Measurements from ENCODE around the gene ARHGEF1. TPM values are rescaled to one million over a fixed set of nuclear protein-coding genes. Genes with fewer than 3 reads are reported as not detected.
A peak's percentile ranks its signal among the peaks of the same experiment; 100 is the strongest.
"Not testable (repeated sequence)": the region's sequence is repeated elsewhere in the genome, so short reads cannot be mapped to it uniquely, and the experiment has no call there.

Gene ARHGEF1
- total RNA-seq, 4 donors from 2014 or later = 54.5 to 71.8 (median 59.7) TPM

GRCh38 chr19:41936961-41937360 is 54.0 kb downstream of the ARHGEF1 start:
- WGBS = 69% methylated on average over 10 of the region's 15 CpGs
- Histone ChIP-seq H3K9me3 (no peaks in the 10 kb centered on the region), H3K36me3 (no peaks in the 10 kb centered on the region), H3K4me1 (peaks cover 17 to 46% (median 42%) of the 10 kb centered on the region in 4 donors), H3K4me3 (no peak overlapping the region), H3K27me3 (peaks cover 3 to 97% (median 62%) of the 10 kb centered on the region in 4 donors), H3K27ac (replicated peaks in 1 of 4) (no peak overlapping the region)
- TF ChIP-seq POLR2A (IDR thresholded peaks at IDR 0.05; ENCODE audit: low read depth) (no peak), CTCF (IDR thresholded peaks at IDR 0.05) (no peak), POLR2AphosphoS5 (IDR thresholded peaks at IDR 0.05) (no peak), EP300 (IDR thresholded peaks at IDR 0.05) (no peak)
- intact Hi-C loops (cut with DNase I) = loop anchor here (5.0 kb wide), 1 partner anchor 65 kb away; no protein-coding TSS in a partner anchor
- DNase-seq (ENCODE audit: extremely low spot score) = no peak

DNA sequence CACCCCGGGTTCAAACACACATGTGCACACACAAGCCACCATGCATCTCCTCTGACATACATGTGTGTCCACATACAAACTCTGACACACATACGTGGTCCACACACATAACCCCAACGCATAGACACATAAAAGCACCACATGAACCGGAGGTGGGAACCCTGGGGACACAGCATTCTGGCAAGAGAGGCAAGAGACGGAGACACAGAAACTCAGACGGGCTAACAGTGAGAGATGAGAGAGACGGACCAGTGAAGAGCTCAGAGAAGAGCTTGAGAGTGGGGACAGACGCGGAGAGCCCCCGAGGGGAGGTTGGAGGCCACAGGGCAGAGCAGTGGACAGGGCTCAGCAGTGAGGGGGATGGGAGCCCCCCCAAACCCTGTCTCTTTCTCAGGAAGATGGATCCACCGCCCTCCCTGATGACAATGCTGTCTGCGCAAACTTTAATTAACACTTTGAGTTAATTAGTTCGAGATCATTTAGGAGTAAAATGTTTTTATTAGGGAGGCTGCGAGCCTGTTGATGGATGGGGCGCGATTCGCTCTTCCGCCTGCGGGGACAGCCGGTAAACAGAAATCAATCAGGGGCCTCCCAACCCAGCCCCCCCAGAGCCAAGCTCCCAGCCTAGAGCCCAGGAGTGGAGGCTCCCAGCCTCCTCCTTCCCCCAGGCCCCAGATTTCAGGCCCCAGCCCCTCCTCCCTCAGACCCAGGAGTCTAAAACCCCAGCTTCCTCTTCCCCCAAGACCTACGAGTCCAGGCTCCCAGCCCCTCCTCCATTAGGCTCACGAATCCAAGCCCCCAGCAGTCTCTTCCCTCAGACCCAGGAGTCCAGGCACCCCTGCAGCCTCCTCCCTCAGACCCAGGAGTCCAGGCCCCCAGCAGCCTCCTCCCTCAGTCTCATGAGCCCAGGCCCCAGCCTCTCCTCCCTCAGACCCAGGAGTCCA is 54.8 kb downstream of the ARHGEF1 start:
- 53% methylated on average over 22 of the region's 22 CpGs for WGBS
- H3K4me1 ChIP-seq = peaks cover 17 to 40% (median 38%) of the 10 kb centered on the region in 4 donors
- TF ChIP-seq CTCF (IDR thresholded peaks at IDR 0.05) (no peak), EP300 (IDR thresholded peaks at IDR 0.05) (no peak), POLR2A (IDR thresholded peaks at IDR 0.05; ENCODE audit: low read depth) (no peak), POLR2AphosphoS5 (IDR thresholded peaks at IDR 0.05) (no peak)
- no peak overlapping the region for H3K27ac ChIP-seq (replicated peaks in 1 of 4)
- no peak overlapping the region for H3K4me3 ChIP-seq
- H3K27me3 ChIP-seq = peaks cover 3 to 97% (median 59%) of the 10 kb centered on the region in 4 donors
- H3K36me3 ChIP-seq = no peaks in the 10 kb centered on the region
- no peaks in the 10 kb centered on the region for H3K9me3 ChIP-seq
- DNase-seq (ENCODE audit: extremely low spot score) = no peak
- intact Hi-C loops (cut with DNase I) = loop anchor here (5.0 kb wide), 1 partner anchor 65 kb away; no protein-coding TSS in a partner anchor

DNA sequence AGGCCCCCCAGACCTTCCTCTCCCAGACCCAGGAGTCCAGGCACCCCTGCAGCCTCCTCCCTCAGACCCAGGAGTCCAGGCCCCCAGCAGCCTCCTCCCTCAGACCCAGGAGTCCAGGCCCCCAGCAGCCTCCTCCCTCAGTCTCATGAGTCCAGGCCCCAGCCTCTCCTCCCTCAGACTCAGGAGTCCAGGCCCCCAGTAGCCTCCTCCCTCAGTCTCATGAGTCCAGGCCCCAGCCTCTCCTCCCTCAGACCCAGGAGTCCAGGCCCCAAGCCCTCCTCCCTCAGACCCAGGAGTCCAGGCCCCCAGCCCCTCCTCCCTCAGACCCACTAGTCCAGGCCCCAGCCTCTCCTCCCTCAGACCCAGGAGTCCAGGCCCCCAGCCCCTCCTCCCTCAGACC is 56.2 kb downstream of the ARHGEF1 start:
- Histone ChIP-seq H3K27me3 (peaks cover 3 to 97% (median 52%) of the 10 kb centered on the region in 4 donors), H3K4me1 (peaks cover 17 to 33% (median 31%) of the 10 kb centered on the region in 4 donors)
- H3K4me3 ChIP-seq; H3K27ac ChIP-seq (replicated peaks in 1 of 4); H3K36me3 ChIP-seq; H3K9me3 ChIP-seq; DNase-seq (ENCODE audit: extremely low spot score): not testable (repeated sequence)
- intact Hi-C loops (cut with DNase I) = loop anchor here (5.0 kb wide), 1 partner anchor 67 kb away; no protein-coding TSS in a partner anchor

DNA sequence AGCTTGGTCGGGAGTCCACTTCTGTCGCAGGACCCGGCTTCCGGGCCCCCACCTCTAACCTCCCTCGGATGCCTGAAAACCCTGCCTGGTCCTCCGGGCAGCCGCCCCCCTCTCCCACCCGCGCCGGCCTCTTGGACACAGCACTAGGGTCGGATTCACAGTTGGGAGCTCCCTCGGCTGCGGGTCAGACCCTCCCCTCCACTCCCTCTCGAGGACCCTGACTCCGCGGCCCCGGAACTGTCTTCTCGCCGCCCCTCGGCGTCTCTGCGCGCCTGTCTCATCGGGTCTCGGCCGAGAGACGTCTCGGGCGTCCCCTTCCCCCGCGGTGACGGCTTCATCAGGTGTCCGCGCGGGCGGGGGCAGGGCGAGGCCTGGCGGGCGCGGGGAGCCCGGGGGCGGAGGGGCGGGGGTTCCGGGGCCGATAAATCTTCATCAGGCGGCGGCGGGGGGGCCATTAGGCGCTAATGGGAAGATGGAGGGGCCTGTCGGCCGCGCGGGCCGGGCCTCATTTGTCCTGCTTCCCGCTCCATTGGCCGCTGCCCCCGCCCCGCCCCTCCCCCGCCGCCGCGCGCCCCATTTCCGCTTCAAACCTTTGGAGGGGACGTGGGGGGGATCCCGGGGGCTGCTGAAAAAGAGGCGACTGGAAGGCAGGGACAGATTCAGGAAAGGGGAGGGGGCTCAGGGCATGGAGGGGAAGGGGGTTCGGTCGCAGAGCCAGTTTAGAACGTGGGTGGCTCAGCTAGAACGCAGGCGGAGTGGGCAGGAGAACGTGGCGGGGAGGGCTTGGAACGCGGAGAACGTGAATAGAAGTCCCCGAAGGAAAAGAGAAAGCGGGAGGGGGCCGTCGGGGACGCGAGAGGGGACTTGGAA is 57.1 kb downstream of the ARHGEF1 start:
- Histone ChIP-seq H3K27ac (replicated peaks in 1 of 4) (no peak overlapping the region), H3K27me3 (peaks cover 3 to 97% (median 47%) of the 10 kb centered on the region in 4 donors), H3K36me3 (no peaks in the 10 kb centered on the region), H3K9me3 (no peaks in the 10 kb centered on the region), H3K4me3 (peak overlapping the region; percentile 43 to 50 (median 46)), H3K4me1 (peaks cover 17 to 30% (median 27%) of the 10 kb centered on the region in 4 donors)
- WGBS = 2% methylated on average over 43 of the region's 83 CpGs
- DNase-seq (ENCODE audit: extremely low spot score) = no peak
- intact Hi-C loops (cut with DNase I) = loop anchor here (5.0 kb wide), 1 partner anchor 68 kb away; no protein-coding TSS in a partner anchor
- TF ChIP-seq EP300 (IDR thresholded peaks at IDR 0.05) (no peak), CTCF (IDR thresholded peaks at IDR 0.05) (no peak), POLR2A (IDR thresholded peaks at IDR 0.05; ENCODE audit: low read depth) (no peak), POLR2AphosphoS5 (IDR thresholded peaks at IDR 0.05) (no peak)
